SKM-1 treated with dmso at 0.1 percent for 144 hours (cell line): ENCODE results near the gene IQCK.
"Not testable (repeated sequence)": the region's sequence is repeated elsewhere in the genome, so short reads cannot be mapped to it uniquely, and the experiment has no call there.

Experiments
- DNase-seq: peaks from one replicate; lab custom pipeline; 2025; ENCODE audit not compliant: unreplicated experiment; lab: John Stamatoyannopoulos, UW

The IQCK gene

DNA sequence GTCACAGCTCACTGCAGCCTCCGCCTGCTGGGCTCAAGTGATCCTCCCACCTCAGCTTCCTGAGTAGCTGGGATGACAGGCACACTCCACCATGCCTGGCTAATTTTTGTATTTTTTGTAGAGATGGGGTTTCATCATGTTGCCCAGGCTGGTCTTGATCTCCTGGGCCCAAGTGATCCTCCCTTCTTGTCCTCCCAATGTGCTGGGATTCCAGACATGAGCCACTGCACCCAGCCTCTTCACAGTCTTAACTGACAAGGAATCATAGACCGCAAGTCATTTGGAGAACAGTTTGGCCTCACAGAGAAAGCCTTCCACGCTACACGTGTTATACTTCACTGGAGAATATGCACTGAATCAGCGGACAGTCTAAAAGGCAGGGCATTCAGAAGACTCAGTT is 83.3 kb downstream of the IQCK start:
- DNase-seq: not testable (repeated sequence)

DNA sequence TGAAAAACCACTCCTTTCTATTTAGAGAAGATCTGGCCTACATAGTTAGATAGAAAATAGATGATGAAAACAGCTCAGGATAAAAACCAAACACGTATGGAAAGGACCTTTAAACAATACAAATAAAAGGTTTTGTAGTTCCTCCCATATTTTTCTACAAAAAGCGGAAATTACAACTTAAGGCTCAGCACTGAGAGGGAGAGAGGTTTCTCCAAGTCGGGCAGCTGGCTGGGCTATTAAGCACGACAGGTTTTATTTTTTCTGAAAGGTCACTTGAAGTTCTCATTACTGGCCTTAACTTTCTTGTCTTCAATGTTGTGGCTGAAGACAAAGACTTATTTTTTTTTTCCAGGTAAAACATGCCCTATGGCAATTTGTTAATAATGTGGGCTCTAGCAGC is 83.8 kb downstream of the IQCK start:
- DNase-seq: not testable (repeated sequence)

GRCh38 chr16:19802612-19803011 is 84.5 kb downstream of the IQCK start:
- DNase-seq: no peak

GRCh38 chr16:19804538-19805323 is 86.7 kb downstream of the IQCK start:
- DNase-seq: peak; percentile 87

DNA sequence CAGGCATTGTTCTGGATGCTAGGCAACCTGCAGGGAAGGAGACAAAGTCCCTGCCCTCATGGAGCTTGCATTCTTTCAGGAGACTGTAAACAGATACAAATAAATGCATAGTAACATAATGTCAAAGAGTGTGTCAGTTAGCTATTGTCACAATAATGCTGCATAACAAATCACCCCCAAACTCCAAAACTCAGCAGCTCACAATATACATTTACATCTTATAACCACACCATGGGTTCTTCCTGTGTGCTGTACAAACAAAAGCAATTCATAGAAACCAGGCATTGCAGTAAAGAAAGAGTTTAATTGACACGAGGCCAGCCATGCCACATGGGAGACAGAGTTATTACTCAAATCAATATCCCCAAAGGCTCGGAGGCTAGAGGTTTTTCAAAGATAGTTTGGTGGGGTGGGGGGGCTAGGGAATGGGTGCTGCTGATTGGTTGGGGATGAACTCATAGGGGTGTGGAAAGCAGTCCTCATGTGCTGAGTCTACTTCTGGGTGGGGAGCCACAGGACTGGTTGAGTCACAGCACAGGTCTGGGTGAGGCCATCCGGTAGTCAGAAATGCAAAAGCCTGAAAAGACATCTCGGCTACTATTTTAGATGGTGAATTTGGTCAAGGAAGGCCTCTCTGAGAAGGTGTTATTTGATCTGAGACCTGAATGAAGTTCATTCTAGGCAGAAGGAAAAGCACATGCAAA is 87.5 kb downstream of the IQCK start:
- no peak for DNase-seq

GRCh38 chr16:19808061-19808641 is 90.1 kb downstream of the IQCK start:
- no peak for DNase-seq

DNA sequence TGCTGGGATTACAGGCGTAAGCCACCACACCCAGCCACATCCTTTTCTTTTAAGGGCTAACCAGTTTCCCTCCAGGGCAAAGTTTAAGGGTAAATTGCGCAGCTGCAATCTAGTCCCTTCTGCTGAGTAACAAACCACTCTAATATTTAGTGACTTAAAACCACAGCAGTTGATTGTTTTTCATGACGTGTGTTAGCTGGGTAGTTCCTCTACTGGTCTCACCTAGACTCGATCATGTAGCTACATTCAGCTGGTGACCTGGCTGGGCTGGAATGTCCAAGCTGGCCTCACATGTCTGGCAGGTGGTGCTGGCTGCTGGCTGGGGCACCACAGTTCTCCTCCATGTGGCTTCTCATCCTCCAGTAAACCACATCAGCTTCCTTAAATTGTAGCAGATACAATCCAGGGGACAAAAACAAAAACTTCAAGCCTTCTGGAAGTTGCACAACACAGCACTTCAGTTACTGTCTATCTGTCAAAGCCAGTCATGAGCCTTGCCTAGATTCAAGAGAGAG is 91.1 kb downstream of the IQCK start:
- DNase-seq: peak; percentile 72

GRCh38 chr16:19809693-19810092 is 91.6 kb downstream of the IQCK start:
- DNase-seq: no peak

GRCh38 chr16:19810817-19811731 is 93.0 kb downstream of the IQCK start:
- no peak for DNase-seq

- no peak for DNase-seq
Measured at GRCh38 chr16:19812986-19813385, 94.9 kb downstream of the IQCK start.

DNA sequence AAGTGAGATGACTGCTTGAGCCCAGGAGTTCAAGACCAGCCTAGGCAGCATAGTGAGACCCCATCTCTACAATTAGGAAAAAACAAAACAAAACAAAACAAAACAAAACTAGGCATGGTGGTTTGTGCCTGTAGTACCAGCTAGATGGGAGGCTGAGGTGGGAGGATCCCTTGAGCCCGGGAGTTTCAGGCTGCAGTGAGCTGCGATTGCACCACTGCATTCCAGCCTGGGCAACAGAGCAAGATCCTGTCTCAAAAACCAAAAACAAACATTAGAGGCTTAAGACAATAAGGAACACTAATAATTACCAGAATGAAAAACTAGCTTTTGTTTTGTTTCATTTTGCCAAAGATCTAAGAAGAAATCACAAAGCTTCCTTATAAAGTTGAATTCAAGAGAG is 97.3 kb downstream of the IQCK start:
- no peak for DNase-seq

DNA sequence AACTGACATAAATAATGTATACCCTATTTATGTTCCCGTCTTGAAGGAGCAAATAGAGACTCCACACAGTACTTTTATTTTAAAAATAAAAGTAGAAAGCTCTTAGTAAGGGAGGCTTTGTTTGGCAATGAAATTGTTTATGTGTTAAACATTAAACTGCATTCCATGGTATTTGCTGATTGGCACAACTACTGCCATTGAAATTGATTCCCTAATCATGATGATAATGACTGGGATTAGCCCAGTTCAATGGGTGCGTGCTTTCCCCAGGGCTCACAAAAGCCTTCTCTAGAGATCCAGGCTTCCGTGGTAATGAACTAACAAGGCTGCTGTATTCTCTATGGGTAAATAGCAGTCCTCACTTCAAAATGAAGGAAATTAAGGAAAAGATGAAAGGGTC is 99.1 kb downstream of the IQCK start:
- DNase-seq: no peak

DNA sequence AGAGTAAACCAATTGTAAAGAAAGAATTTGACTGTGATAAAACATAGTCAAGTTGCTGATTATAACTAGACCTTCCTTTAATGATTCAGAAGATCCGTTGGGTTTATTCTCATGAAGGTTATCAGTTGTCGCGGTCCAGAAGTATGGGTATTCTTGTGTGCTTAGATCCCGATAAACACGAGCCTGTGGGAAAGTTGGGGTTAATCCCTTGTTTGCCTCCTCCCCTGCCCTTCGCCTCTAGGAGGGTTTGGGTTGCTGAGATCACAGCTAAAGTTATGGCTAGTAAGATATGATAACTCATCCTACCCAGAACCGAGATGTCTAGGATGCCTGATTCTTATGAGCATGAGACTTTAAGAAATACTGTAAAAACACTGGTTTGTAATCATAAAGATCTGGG is 99.8 kb downstream of the IQCK start:
- no peak for DNase-seq

DNA sequence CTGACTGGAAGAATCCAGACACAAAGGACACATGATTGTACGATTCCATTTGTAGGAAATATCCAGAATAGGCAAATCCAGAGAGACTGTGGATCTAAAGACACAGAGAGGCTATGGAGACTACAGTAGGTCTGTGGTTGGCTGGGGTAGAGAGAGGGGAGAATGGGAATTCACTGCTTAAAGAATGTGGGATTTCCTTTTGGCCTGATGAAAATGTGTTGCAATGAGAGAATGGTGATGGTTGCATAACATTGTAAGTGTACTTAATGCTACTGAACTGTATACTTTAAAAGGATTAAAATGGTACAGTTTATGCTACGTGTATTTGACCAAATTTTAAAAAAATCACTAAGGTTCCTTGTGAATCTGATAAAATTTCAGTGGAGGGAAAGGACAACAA is 104.5 kb downstream of the IQCK start:
- DNase-seq: no peak

DNA sequence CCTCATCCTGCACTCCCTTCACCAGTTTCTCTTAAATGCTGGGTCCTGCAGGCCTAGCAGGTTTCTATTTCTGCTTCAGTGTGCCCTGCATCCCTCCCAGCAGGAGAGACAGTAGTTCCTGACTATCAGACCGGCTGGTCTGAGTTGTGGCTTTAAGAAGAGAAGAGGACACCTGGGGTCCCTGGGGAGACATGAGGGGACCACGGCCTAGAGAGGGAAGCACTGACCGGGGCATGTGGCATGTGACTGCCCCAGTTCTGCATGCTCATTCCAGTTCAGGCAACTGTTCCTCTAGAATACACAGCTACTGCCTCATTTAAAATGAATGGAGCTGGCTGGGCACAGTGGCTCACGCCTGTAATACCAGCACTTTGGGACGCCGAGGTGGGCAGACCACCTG is 105.3 kb downstream of the IQCK start:
- no peak for DNase-seq

DNA sequence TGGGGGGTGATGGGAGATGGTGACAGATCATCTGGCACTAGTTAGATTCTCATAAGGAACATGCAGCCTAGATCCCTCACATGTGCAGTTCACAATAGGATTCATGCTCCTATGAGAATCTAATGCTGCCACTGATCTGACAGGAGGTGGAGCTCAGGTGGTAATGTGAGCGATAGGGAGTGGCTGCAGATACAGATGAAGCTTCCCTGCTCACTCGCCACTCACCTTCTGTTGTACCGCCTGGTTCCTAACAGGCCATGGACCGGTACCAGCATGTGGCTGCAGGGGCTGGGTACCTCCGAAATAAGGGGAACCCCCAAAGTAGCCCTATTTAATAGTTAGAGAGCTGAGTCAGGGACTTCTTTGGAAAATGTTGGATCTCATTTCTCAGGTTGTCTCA is 106.1 kb downstream of the IQCK start:
- no peak for DNase-seq

DNA sequence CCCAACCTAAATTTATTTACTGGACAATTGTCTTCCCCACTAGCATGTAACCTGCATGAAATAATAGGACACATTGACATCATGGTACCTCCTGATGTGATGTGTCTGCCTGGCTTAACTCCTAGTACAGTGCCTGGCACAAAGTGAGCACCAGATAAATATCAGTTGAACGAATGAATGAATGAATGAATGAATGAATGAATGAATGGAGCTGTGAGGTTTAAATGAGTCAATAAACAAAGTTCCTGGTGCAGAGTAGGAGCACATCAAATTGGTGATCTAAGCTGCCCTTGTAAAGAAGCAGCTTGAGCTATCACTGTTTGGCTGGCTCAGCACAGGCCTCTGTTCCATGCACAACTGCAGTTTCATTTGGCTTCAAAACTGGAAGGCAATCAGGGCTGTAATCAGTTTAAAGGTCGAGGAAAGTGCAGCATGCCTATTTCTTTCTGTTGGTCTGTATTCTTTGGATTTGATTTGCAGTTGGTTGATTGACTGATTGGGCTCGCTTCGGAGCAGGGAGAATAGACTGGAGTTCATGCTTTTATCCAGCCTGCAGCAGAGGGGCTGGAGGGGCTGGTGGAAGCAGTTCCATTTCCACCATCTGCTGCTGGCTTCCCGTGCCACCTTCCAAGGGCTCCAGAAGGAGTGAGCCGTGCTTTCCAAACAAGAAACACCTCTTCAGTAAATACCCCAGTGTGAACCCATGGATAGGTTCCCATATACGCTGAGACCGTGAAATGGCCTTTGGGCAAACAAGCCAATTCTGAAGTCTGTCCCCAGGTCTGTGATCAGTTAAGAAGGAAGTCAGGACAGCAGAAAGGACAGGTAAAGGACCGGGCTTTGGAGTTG is 112.0 kb downstream of the IQCK start:
- DNase-seq: no peak

GRCh38 chr16:19830902-19831560 is 113.0 kb downstream of the IQCK start:
- DNase-seq: peak; percentile 51

GRCh38 chr16:19831678-19832077 is 113.6 kb downstream of the IQCK start:
- DNase-seq: no peak

DNA sequence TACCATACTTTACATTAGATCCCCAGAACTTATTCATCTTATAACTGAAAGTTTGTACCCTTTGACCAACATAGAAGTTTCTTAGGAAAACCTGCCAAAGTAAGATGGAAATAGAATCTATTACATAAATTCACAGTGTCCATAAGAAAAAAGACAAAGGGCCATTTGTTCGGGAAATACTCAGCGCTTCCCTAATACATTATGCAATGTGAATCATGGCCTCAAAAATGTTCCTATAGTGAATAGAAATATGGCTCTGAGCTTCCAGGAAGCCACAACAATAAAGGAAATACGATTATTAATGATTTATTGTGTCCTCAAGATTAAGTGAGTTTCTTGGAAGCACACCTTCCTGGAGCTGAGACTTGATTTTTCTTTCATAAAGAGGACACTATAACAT is 115.1 kb downstream of the IQCK start:
- DNase-seq: no peak
